Measurements from ENCODE around the gene CEP162. TPM values are rescaled to one million over a fixed set of nuclear protein-coding genes. Genes with fewer than 3 reads are reported as not detected.
A peak's percentile ranks its signal among the peaks of the same experiment; 100 is the strongest.
"Not testable (repeated sequence)": the region's sequence is repeated elsewhere in the genome, so short reads cannot be mapped to it uniquely, and the experiment has no call there.

The CEP162 gene
- total RNA-seq, 1 experiment from 2014 or later, result 7.3 TPM

DNA sequence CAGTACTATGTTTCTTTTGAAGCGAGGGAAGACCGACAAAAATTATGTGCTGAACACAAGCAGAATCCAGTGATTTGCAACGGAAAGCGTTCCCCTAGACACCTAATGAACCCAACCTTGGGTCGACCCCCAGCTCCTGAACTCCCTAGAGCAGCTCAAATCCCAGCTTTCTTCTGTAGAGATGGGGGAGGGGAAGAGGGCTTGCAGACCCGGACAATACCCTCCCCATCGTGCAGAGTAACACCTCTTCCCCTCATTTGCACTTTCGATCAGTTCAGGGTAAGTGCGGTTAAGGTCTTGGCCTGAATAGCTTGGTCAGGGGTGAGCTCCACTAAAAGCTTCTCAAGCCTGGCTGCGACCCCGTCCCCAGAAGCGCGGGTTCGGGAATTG, 404 bp downstream of the CEP162 start:
- Mint-ChIP-seq H3K4me3 (ENCODE audit: unreplicated experiment) (peak overlapping the region; percentile 86), H3K4me1 (ENCODE audit: low read depth, unreplicated experiment) (peaks cover 6% of the 10 kb centered on the region), H3K27me3 (ENCODE audit: insufficient read depth, unreplicated experiment) (no peaks in the 10 kb centered on the region), H3K36me3 (ENCODE audit: insufficient read depth, unreplicated experiment) (peaks cover 11% of the 10 kb centered on the region), H3K9me3 (ENCODE audit: unreplicated experiment) (no peaks in the 10 kb centered on the region), H3K27ac (ENCODE audit: unreplicated experiment) (peak overlapping the region; percentile 64)
- CTCF ChIA-PET, result no interaction called here
- TF ChIP-seq, protein P1, sequence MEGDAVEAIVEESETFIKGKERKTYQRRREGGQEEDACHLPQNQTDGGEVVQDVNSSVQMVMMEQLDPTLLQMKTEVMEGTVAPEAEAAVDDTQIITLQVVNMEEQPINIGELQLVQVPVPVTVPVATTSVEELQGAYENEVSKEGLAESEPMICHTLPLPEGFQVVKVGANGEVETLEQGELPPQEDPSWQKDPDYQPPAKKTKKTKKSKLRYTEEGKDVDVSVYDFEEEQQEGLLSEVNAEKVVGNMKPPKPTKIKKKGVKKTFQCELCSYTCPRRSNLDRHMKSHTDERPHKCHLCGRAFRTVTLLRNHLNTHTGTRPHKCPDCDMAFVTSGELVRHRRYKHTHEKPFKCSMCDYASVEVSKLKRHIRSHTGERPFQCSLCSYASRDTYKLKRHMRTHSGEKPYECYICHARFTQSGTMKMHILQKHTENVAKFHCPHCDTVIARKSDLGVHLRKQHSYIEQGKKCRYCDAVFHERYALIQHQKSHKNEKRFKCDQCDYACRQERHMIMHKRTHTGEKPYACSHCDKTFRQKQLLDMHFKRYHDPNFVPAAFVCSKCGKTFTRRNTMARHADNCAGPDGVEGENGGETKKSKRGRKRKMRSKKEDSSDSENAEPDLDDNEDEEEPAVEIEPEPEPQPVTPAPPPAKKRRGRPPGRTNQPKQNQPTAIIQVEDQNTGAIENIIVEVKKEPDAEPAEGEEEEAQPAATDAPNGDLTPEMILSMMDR (IDR thresholded peaks at IDR 0.05; ENCODE audit: insufficient read depth in 1 of 2, low read depth in 1 of 2, low read length in 1 of 2, severe bottlenecking in 1 of 2, unreplicated experiment in 1 of 2), result no peak
- Histone ChIP-seq H3K27me3 (replicated peaks; ENCODE audit: control insufficient read depth, insufficient read depth, low read length) (no peaks in the 10 kb centered on the region), H3K9me3 (no peaks in the 10 kb centered on the region), H3K36me3 (ENCODE audit: control insufficient read depth, insufficient read depth, low read length) (no peaks in the 10 kb centered on the region), H3K4me3 (ENCODE audit: low read depth, low read length) (peak overlapping the region; percentile 50), H3K4me1 (0 out of 2 replicates have a peak, but pooled peaks cover 4% of the 10 kb centered on the region)
- TSS peak; percentile 39 for BruUV-seq (replicated peaks)
- no peak for DNase-seq
- POLR2A ChIA-PET, result no interaction called here
- intact Hi-C loops (cut with micrococcal nuclease; ENCODE audit: unreplicated experiment), result loop anchor here (5.0 kb wide), 1 partner anchor 195 kb away; the partner anchor contains the start of gene MRAP2

DNA sequence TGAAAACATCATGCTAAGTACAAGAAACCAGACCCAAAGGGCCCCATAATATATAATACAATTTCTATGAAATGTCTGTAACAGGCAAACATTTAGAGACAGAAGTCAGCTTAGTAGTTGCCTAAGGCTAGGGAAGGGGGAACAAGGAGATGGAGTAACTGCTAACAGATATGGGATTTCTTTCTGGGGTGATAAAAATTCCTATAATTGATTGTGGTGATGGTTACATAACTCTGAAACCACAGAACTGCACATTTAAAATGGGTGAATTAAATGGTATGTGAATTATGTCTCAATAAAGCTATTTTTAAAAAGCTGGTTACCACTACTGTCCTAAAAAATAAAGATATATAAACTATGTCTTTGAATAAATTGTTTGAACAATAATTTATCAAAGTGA, 3.2 kb downstream of the CEP162 start:
- no peaks in the 10 kb centered on the region for H3K27me3 Mint-ChIP-seq (ENCODE audit: insufficient read depth, unreplicated experiment)
- Histone ChIP-seq H3K36me3 (ENCODE audit: control insufficient read depth, insufficient read depth, low read length) (no peaks in the 10 kb centered on the region), H3K4me1 (0 out of 2 replicates have a peak, but pooled peaks cover 4% of the 10 kb centered on the region), H3K27me3 (replicated peaks; ENCODE audit: control insufficient read depth, insufficient read depth, low read length) (no peaks in the 10 kb centered on the region), H3K4me3 (ENCODE audit: low read depth, low read length) (no peak overlapping the region), H3K9me3 (no peaks in the 10 kb centered on the region)
- CTCF ChIA-PET, result no interaction called here
- TF ChIP-seq, protein P1 (IDR thresholded peaks at IDR 0.05; ENCODE audit: insufficient read depth in 1 of 2, low read depth in 1 of 2, low read length in 1 of 2, severe bottlenecking in 1 of 2, unreplicated experiment in 1 of 2), result no peak
- H3K4me3 Mint-ChIP-seq (ENCODE audit: unreplicated experiment), result no peak overlapping the region
- POLR2A ChIA-PET, result no interaction called here
- H3K4me1 Mint-ChIP-seq (ENCODE audit: low read depth, unreplicated experiment), result peaks cover 6% of the 10 kb centered on the region
- peaks cover 11% of the 10 kb centered on the region for H3K36me3 Mint-ChIP-seq (ENCODE audit: insufficient read depth, unreplicated experiment)
- intact Hi-C loops (cut with micrococcal nuclease; ENCODE audit: unreplicated experiment), result no loop called here
- no peak overlapping the region for H3K27ac Mint-ChIP-seq (ENCODE audit: unreplicated experiment)
- H3K9me3 Mint-ChIP-seq (ENCODE audit: unreplicated experiment), result no peaks in the 10 kb centered on the region
- DNase-seq, result no peak
- BruUV-seq (replicated peaks), result no TSS peak

DNA sequence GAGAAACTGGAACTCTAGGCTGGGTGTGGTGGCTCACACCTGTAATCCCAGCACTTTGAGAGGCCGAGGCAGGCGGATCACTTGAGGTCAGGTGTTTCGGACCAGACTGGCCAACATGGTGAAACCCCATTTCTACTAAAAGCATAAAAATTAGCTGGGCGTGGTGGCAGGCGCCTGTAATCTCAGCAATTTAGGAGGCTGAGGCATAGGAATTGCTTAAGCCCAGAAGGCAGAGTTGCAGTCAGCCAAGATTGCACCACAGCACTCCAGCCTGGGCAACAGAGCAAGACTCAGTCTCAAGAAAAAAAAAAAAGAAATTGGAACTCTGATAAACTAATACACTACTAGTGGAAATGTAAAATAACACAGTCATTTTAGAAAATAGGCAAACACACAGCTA, 3.8 kb downstream of the CEP162 start:
- H3K27me3 ChIP-seq (replicated peaks; ENCODE audit: control insufficient read depth, insufficient read depth, low read length); H3K36me3 ChIP-seq (ENCODE audit: control insufficient read depth, insufficient read depth, low read length); intact Hi-C loops (cut with micrococcal nuclease; ENCODE audit: unreplicated experiment); H3K9me3 Mint-ChIP-seq (ENCODE audit: unreplicated experiment); H3K9me3 ChIP-seq; H3K4me3 ChIP-seq (ENCODE audit: low read depth, low read length); H3K27me3 Mint-ChIP-seq (ENCODE audit: insufficient read depth, unreplicated experiment); H3K4me3 Mint-ChIP-seq (ENCODE audit: unreplicated experiment); BruUV-seq (replicated peaks); H3K4me1 Mint-ChIP-seq (ENCODE audit: low read depth, unreplicated experiment); CTCF ChIA-PET; POLR2A ChIA-PET; DNase-seq; H3K4me1 ChIP-seq; H3K27ac Mint-ChIP-seq (ENCODE audit: unreplicated experiment): not testable (repeated sequence)
- H3K36me3 Mint-ChIP-seq (ENCODE audit: insufficient read depth, unreplicated experiment), result peaks cover 11% of the 10 kb centered on the region

DNA sequence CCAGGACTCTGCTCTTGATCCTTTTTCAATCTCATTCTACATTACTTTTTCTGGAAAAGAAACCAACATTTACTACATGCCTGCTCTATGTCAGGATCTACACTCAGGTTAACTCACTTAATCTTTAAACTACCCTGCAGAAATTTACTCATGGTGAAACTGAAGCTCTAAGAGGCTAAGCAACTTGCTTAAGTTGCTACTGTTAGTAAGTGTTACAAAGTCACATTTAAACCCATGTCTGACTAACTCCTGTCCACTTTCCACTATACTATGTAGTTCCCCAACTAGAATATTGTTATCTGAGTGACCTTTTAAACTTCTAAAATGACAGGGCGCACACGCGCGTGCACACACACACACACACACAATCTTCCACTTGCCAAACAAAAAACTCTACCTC, 5.0 kb downstream of the CEP162 start:
- H3K27me3 ChIP-seq (replicated peaks; ENCODE audit: control insufficient read depth, insufficient read depth, low read length), result no peaks in the 10 kb centered on the region
- TF ChIP-seq, protein P1 (IDR thresholded peaks at IDR 0.05; ENCODE audit: insufficient read depth in 1 of 2, low read depth in 1 of 2, low read length in 1 of 2, severe bottlenecking in 1 of 2, unreplicated experiment in 1 of 2), result no peak
- Mint-ChIP-seq H3K4me1 (ENCODE audit: low read depth, unreplicated experiment) (no peaks in the 10 kb centered on the region), H3K4me3 (ENCODE audit: unreplicated experiment) (no peak overlapping the region), H3K9me3 (ENCODE audit: unreplicated experiment) (no peaks in the 10 kb centered on the region), H3K27ac (ENCODE audit: unreplicated experiment) (no peak overlapping the region), H3K27me3 (ENCODE audit: insufficient read depth, unreplicated experiment) (no peaks in the 10 kb centered on the region), H3K36me3 (ENCODE audit: insufficient read depth, unreplicated experiment) (peaks cover 7% of the 10 kb centered on the region)
- intact Hi-C loops (cut with micrococcal nuclease; ENCODE audit: unreplicated experiment), result no loop called here
- BruUV-seq (replicated peaks), result no TSS peak
- no peak overlapping the region for H3K4me3 ChIP-seq (ENCODE audit: low read depth, low read length)
- ChIA-PET CTCF (no interaction called here), POLR2A (no interaction called here)
- H3K9me3 ChIP-seq, result no peaks in the 10 kb centered on the region
- no peak for DNase-seq
- 0 out of 2 replicates have a peak, but pooled peaks cover 4% of the 10 kb centered on the region for H3K4me1 ChIP-seq
- no peaks in the 10 kb centered on the region for H3K36me3 ChIP-seq (ENCODE audit: control insufficient read depth, insufficient read depth, low read length)

Data from Caco-2 (cell line).